ENCODE results near the gene CYP2R1.
"Not testable (repeated sequence)": the region's sequence is repeated elsewhere in the genome, so short reads cannot be mapped to it uniquely, and the experiment has no call there.

Gene CYP2R1

GRCh38 chr11:14891143-14892035 lies 642 bp downstream of the CYP2R1 start:
- peak; percentile 77 for DNase-seq

DNA sequence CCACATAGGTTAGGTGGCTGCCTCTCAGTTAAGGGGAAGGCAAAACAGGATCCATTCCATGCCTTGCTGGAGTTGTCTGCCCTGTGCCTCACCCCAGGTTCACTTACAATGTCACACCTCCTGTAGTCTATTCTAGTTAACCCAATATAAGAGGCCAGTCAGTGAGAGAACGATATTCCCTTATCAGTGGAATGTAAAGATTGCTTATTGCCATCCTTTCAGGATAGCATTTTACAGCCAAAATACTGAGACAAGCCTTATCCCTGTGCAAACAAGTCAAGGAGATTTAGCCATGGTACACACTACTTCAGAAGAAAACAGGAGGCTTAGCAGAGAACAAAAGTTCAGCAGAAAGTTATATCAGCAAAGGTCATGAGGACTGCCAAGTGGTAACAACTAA lies 5.5 kb downstream of the CYP2R1 start:
- no peak for DNase-seq

DNA sequence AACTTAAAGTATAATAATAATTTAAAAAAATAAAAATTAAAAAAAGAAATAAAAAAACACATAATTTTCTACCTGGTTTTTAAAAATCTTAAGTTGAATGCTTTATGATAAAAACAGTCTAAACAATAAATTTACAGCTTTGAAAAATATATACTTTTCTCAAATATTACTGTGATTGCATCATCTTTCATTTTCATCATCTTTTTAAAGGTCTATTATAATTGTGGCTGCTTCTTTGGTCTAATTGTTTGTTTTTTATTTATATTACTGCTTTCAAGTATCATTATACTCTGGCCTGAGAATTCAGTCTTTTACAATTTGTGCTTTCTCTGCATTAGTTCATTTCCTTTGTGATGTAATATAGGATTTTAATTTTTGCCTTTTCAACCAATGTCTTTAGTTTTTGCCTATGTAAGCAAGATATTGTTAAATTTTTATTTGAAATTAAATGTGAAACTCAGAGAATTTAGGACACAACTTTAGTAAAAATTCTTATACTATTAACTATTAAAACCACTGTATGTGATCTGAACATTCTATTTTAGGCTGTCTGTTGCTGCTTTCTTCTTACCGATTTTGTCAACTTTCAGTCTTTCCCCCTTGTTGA lies 7.3 kb downstream of the CYP2R1 start:
- no peak for DNase-seq

DNA sequence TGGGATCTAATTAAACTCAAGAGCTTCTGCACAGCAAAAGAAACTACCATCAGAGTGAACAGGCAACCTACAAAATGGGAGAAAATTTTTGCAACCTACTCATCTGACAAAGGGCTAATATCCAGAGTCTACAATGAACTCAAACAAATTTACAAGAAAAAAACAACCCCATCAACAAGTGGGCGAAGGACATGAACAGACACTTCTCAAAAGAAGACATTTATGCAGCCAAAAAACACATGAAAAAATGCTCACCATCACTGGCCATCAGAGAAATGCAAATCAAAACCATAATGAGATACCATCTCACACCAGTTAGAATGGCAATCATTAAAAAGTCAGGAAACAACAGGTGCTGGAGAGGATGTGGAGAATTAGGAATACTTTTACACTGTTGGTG lies 8.3 kb downstream of the CYP2R1 start:
- DNase-seq = not testable (repeated sequence)

DNA sequence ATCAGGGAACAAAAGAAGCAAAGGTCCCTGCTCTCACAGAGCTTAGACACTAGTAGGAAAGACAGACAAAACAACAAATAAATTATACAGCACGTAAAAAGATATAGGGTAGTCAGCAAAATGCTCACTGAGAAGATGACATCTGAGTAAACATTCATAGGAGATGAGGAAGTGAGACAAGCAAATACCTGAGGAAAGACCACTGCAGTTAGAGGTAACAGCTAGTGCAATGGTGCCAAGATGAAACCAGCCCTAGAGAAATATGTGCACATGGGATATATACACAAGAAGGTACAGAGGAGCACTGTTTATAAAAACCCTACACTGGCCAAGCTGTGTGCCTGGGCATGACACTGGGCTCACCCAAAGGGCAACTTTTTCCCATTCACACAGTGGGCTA lies 9.8 kb downstream of the CYP2R1 start:
- DNase-seq = no peak

DNA sequence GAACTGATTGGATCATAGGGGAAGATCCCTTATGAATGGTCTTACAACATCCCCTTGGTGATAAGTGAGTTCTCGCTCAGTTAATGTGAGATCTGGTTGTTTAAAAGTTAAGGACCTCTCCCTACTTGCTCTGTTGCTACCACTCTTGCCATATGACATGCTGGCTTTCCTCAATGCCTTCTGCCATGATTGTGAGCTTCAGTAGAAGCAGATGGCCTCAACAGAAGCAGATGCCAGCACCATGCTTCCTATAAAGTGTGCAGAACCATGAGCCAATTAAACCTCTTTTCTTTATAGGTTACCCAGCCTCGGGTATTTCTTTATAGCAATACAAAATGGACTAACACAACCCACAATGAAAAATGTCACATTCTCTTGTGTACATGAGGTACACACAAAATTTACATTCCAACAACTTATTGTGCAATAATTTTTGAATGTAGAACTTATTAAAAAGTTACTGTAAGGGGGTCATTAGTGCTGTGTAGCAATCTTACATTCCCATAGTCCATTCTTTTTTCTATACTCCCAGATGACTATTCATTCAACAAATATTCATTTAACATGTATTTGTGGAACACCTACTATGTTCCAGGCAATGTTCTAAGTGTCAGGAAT lies 10.3 kb downstream of the CYP2R1 start:
- no peak for DNase-seq

- DNase-seq = no peak
Measured at GRCh38 chr11:14875163-14875562, 16.9 kb downstream of the CYP2R1 start.

GRCh38 chr11:14873632-14874031 lies 18.4 kb downstream of the CYP2R1 start:
- DNase-seq = no peak

DNA sequence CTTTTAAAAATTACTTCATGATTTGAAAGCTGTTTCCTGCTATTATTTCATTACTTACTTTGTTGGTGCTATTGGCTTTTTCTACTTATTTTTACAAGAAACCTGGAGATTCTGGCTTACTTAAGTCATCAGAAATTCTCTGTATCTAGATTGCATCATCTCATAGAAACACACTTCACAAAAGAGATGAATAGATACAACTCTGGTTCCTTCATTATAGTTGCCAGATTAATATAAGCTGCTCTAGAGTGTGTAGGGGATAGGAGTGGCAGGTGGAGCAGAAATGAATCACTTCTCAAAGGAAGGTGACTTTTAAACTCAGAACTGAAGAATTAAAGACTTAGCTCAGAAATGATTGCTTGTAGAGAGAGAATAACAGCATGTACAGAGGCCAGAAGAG lies 20.0 kb downstream of the CYP2R1 start:
- no peak for DNase-seq

DNA sequence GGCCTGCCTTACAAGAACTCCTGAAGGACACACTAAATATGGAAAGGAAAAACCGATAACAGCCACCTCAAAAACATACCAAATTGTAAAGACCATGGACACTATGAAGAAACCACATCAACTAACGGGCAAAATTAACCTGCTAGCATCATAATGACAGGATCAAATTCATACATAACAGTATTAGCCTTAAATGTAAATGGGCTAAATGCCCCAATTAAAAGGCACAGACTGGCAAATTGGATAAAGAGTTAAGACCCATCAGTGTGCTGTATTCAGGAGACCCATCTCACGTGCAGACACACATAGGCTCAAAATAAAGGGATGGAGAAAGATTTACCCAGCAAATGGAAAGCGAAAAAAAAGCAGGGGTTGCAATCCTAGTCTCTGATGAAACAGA lies 28.3 kb downstream of the CYP2R1 start:
- not testable (repeated sequence) for DNase-seq

DNA sequence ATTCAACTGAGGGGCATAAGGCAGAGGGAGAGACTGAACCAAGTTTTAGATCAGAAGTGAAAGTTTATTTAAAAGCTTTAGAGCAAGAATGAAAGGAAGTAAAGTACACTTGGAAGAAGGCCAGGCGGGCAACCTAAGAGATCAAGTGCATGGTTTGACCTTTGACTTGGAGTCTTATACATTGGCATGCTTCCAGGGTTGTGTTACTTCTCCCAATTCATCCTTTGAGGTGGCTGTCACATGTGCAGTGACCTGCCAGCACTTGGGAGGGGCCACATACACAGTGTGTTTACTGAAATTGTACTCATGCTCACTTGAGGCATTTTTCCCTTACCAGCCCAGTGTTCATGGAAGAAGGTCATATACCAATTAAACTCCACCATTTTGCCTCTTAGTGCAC lies 30.4 kb downstream of the CYP2R1 start:
- no peak for DNase-seq

DNA sequence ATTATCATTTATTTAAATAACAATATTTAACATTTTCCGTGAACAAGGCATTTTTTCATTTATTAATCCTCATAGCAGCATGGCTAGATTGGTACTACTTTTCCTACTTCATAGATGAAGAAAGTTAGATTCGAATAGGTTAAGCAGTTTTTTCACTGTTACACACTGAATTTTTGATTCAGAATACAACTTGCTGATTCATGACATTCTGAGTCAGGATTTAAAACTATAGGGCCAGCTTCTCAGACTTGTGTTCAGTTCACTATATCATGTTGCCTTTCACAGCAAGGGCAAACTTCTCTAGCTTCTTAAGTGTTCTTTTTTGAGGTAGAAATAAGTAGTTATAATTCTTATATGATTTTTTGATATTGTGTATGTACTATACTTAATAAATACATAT lies 31.5 kb downstream of the CYP2R1 start:
- no peak for DNase-seq

DNA sequence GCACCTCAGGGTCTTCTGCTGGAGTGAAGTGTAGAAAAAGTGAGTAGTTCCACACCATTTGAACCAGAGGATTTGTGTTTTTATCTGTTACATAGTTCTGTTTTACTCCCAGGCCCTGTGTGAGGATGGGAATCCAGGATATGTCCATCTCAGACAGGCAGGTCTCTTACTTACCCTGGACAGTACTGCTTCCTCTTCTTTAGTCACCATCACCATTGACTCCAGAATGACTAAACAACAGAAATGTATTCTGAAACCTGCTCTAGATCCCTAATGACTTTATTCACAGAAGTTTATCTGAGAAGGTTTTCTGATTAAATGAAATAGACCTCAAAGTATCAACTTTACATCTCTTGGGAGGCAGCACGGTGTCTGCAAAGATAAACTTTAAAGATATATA lies 33.6 kb downstream of the CYP2R1 start:
- no peak for DNase-seq

- DNase-seq = no peak
Measured at GRCh38 chr11:14857621-14858020, 34.4 kb downstream of the CYP2R1 start.

- no peak for DNase-seq
Measured at GRCh38 chr11:14855890-14856289, 36.1 kb downstream of the CYP2R1 start.

GRCh38 chr11:14854057-14854456 lies 38.0 kb downstream of the CYP2R1 start:
- no peak for DNase-seq

DNA sequence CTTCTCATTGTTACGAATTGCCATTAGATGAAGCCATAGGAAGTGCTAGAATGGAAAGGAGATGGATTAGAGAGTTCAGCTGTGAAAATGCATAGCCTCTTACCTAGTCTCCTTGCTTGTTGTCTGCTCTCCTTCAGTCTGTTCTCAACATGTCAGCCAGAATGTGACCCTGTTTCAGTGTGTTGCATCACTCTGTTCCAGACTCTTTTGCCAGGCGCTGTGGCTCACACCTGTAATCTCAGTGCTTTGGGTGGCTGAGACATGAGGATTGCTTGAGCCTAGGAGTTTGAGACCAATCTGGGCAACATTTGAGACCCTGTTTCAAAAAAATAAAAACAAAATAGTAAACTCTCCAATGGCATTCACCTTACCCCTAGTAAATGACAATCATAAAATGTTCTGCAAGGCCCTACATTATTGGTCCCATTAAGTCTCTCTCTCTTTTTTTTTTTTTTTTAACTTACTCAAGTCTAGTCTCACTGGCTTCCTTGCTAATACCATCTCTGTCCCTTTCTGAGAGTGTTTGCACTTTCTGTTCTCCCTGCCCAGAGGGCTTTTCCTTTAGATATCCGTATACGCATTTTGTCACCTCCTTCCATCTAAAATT lies 39.4 kb downstream of the CYP2R1 start:
- no peak for DNase-seq

DNA sequence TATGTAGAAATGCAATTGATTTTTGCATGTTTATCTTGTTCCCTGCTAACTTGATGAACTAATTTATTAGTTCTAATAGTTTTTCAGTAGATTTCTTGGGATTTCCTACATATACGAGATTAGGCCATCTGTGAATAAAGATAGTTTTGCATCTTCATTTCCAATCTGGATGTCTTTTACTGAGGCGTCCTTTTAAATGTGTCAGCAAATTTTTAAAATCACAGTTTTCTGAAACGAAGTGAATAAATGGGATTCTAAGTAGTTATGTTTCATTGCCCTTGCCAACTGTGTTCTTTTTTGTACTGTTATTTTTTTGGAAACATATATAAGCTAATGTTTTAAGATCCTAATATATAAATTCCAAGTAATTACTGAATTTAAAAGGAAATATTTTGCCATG lies 50.0 kb downstream of the CYP2R1 start:
- DNase-seq = no peak

GRCh38 chr11:14835496-14836492 lies 56.2 kb downstream of the CYP2R1 start:
- no peak for DNase-seq

All from NCI-H510A treated with DMSO at 0.1 percent for 48 hours (cell line).